ENCODE data around the gene KRTAP10-8. TPM values are rescaled to one million over a fixed set of nuclear protein-coding genes. Genes with fewer than 3 reads are reported as not detected.
"Not testable (repeated sequence)": the region's sequence is repeated elsewhere in the genome, so short reads cannot be mapped to it uniquely, and the experiment has no call there.

KRTAP10-8 gene
- total and polyA plus RNA-seq, 4 donors: not detected

DNA sequence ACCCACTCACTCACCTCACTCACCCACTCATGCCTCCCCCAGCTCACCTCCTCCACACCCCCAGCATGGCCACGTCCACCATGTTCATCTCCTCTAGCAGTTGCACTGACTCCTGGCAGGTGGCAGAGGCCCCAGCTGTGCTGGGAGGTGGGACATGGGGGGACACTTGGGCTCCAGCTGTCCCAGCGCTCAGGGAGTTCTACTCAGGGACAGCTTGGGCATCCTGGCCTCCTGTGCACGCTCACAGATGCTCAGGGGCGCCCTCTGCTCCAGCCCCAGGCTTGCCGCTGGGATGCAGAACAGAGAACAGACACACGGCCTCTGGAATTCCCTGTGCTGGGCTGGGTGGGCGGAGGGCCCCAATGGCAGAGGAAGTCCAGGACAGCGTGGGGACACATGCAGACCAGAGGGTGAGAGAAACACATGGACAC lies 5.2 kb downstream of the KRTAP10-8 start:
- no peaks in the 10 kb centered on the region for H3K4me1 ChIP-seq (ENCODE audit: control insufficient read depth, insufficient read depth, low read length)
- H3K9me3 ChIP-seq (ENCODE audit: control insufficient read depth, insufficient read depth, low read length): no peaks in the 10 kb centered on the region
- no peak overlapping the region for H3K4me3 ChIP-seq (ENCODE audit: low read depth, low read length)
- no peaks in the 10 kb centered on the region for H3K36me3 ChIP-seq (ENCODE audit: control insufficient read depth, insufficient read depth, low read length)
- H3K27ac ChIP-seq (ENCODE audit: low read depth, low read length): no peak overlapping the region
- no peak for DNase-seq (ENCODE audit: low read depth in 4 of 6, low spot score in 6 of 6)
- H3K27me3 ChIP-seq (ENCODE audit: control insufficient read depth, insufficient read depth, low read length): no peaks in the 10 kb centered on the region
- WGBS (ENCODE audit: insufficient coverage): 53% methylated on average over 7 of the region's 8 CpGs

GRCh38 chr21:44618504-44618903 lies 6.6 kb downstream of the KRTAP10-8 start:
- no peak for DNase-seq (ENCODE audit: low read depth in 4 of 6, low spot score in 6 of 6)
- H3K27ac ChIP-seq (ENCODE audit: low read depth, low read length): no peak overlapping the region
- H3K27me3 ChIP-seq (ENCODE audit: control insufficient read depth, insufficient read depth, low read length): no peaks in the 10 kb centered on the region
- no CpG with 5 or more reads among the region's 4 CpGs for WGBS (ENCODE audit: insufficient coverage)
- H3K4me3 ChIP-seq (ENCODE audit: low read depth, low read length): no peak overlapping the region
- no peaks in the 10 kb centered on the region for H3K4me1 ChIP-seq (ENCODE audit: control insufficient read depth, insufficient read depth, low read length)
- peaks cover 4% of the 10 kb centered on the region for H3K9me3 ChIP-seq (ENCODE audit: control insufficient read depth, insufficient read depth, low read length)
- H3K36me3 ChIP-seq (ENCODE audit: control insufficient read depth, insufficient read depth, low read length): no peaks in the 10 kb centered on the region

GRCh38 chr21:44618909-44619308 lies 7.0 kb downstream of the KRTAP10-8 start:
- H3K27me3 ChIP-seq (ENCODE audit: control insufficient read depth, insufficient read depth, low read length): no peaks in the 10 kb centered on the region
- H3K27ac ChIP-seq (ENCODE audit: low read depth, low read length): no peak overlapping the region
- H3K36me3 ChIP-seq (ENCODE audit: control insufficient read depth, insufficient read depth, low read length): no peaks in the 10 kb centered on the region
- DNase-seq (ENCODE audit: low read depth in 4 of 6, low spot score in 6 of 6): no peak
- H3K9me3 ChIP-seq (ENCODE audit: control insufficient read depth, insufficient read depth, low read length): peaks cover 5% of the 10 kb centered on the region
- H3K4me3 ChIP-seq (ENCODE audit: low read depth, low read length): no peak overlapping the region
- H3K4me1 ChIP-seq (ENCODE audit: control insufficient read depth, insufficient read depth, low read length): no peaks in the 10 kb centered on the region
- WGBS (ENCODE audit: insufficient coverage): 86% methylated on average over 1 of the region's 3 CpGs

DNA sequence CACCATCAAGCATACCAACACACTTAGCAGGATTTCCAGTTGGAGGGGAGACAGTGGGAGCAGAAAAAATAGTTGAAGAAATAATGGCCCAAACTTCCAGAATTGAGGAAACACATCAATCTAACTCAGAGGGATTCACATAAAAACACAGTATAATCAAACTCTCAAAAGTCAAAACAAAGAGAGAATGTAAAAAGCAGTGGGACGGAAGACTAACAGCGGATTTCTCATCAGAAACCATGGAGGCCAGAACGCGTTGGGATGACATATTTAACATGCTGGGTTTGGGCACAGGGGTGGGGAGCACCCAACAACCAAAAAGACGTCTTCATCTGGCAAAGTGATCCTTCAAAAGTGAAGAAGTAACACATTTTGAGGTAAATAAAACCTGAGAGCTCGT lies 8.0 kb downstream of the KRTAP10-8 start:
- 82% methylated on average over 5 of the region's 6 CpGs for WGBS (ENCODE audit: insufficient coverage)
- H3K27me3 ChIP-seq (ENCODE audit: control insufficient read depth, insufficient read depth, low read length): no peaks in the 10 kb centered on the region
- no peaks in the 10 kb centered on the region for H3K36me3 ChIP-seq (ENCODE audit: control insufficient read depth, insufficient read depth, low read length)
- no peak for DNase-seq (ENCODE audit: low read depth in 4 of 6, low spot score in 6 of 6)
- peaks cover 5% of the 10 kb centered on the region for H3K9me3 ChIP-seq (ENCODE audit: control insufficient read depth, insufficient read depth, low read length)
- H3K4me3 ChIP-seq (ENCODE audit: low read depth, low read length): no peak overlapping the region
- no peak overlapping the region for H3K27ac ChIP-seq (ENCODE audit: low read depth, low read length)
- H3K4me1 ChIP-seq (ENCODE audit: control insufficient read depth, insufficient read depth, low read length): no peaks in the 10 kb centered on the region

DNA sequence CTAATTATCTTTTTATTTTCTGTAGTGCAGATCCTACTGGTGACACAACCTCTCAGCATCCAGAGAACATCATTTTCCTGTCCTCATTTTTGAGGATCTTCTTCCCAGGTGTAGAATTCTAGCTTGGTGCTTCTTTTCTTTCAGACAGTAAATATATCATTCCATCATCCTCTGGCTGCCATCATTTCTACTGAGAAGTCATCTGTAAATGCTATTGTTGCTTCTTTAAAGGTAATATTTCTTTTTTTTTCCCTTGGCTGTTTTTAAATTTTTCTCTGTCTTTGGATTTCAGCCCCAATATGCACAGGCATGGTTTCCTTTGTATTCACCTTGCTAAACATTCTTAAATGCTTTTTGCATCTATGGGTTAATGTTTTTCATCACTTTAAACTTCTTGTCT lies 11.7 kb downstream of the KRTAP10-8 start:
- DNase-seq (ENCODE audit: low read depth in 4 of 6, low spot score in 6 of 6): no peak
- H3K4me3 ChIP-seq (ENCODE audit: low read depth, low read length): no peak overlapping the region
- peaks cover 3% of the 10 kb centered on the region for H3K4me1 ChIP-seq (ENCODE audit: control insufficient read depth, insufficient read depth, low read length)
- H3K36me3 ChIP-seq (ENCODE audit: control insufficient read depth, insufficient read depth, low read length): no peaks in the 10 kb centered on the region
- H3K9me3 ChIP-seq (ENCODE audit: control insufficient read depth, insufficient read depth, low read length): peaks cover 5% of the 10 kb centered on the region
- H3K27ac ChIP-seq (ENCODE audit: low read depth, low read length): no peak overlapping the region
- H3K27me3 ChIP-seq (ENCODE audit: control insufficient read depth, insufficient read depth, low read length): no peaks in the 10 kb centered on the region

DNA sequence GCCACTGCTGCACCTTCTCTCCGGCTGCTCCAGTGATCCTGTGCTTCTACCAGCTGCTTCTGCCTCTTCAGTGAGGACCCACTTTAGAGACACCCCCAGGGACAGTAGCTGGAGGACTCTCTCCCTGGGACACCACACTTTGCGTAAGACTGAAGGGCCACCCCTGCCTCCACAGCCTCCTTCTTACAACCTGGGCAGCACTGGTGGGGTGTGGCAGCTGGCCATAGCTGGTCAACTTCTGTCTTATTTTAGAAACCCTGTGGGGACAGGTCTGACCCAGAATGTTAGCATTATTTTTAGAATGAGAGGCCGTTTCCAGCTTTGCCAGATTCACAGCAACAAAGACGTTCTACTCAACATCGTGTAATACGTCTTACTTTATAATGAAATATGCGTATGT lies 13.9 kb downstream of the KRTAP10-8 start:
- H3K27ac ChIP-seq (ENCODE audit: low read depth, low read length): no peak overlapping the region
- H3K4me3 ChIP-seq (ENCODE audit: low read depth, low read length): no peak overlapping the region

GRCh38 chr21:44626262-44626661 lies 14.4 kb downstream of the KRTAP10-8 start:
- no peaks in the 10 kb centered on the region for H3K27me3 ChIP-seq (ENCODE audit: control insufficient read depth, insufficient read depth, low read length)
- WGBS (ENCODE audit: insufficient coverage): 78% methylated on average over 10 of the region's 10 CpGs
- no peak for DNase-seq (ENCODE audit: low read depth in 4 of 6, low spot score in 6 of 6)
- peaks cover 3% of the 10 kb centered on the region for H3K4me1 ChIP-seq (ENCODE audit: control insufficient read depth, insufficient read depth, low read length)
- peaks cover 7% of the 10 kb centered on the region for H3K9me3 ChIP-seq (ENCODE audit: control insufficient read depth, insufficient read depth, low read length)
- no peaks in the 10 kb centered on the region for H3K36me3 ChIP-seq (ENCODE audit: control insufficient read depth, insufficient read depth, low read length)
- H3K27ac ChIP-seq (ENCODE audit: low read depth, low read length): no peak overlapping the region
- H3K4me3 ChIP-seq (ENCODE audit: low read depth, low read length): no peak overlapping the region

More for the DNA sequence above, 13.9 kb downstream of the KRTAP10-8 start:
- peaks cover 7% of the 10 kb centered on the region for H3K9me3 ChIP-seq (ENCODE audit: control insufficient read depth, insufficient read depth, low read length)
- H3K4me1 ChIP-seq (ENCODE audit: control insufficient read depth, insufficient read depth, low read length): peaks cover 3% of the 10 kb centered on the region
- DNase-seq (ENCODE audit: low read depth in 4 of 6, low spot score in 6 of 6): no peak
- 92% methylated on average over 2 of the region's 7 CpGs for WGBS (ENCODE audit: insufficient coverage)
- H3K27me3 ChIP-seq (ENCODE audit: control insufficient read depth, insufficient read depth, low read length): no peaks in the 10 kb centered on the region
- H3K36me3 ChIP-seq (ENCODE audit: control insufficient read depth, insufficient read depth, low read length): no peaks in the 10 kb centered on the region

DNA sequence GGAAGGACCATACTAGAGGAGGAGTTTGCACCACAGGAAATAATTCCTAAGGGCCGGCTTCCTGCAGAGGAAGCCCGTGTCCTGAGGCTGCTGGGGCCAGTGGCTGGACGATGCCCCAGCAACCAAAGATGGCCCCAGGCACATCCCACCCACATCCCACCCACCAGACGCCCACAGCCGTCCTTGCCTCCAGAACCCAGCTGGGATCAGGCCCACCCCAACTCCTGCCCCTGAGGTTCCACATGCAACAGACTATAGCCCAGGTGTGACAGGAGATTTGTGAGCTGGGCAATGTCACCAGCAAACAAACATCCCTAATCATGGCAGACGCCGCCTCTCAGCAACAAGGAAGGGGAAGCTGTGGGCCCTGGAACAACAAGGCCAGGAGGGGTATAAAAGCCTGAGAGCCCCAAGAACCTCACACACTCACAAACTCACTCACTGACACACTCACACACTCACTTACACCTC lies 14.8 kb downstream of the KRTAP10-8 start, which contains the start of gene KRTAP10-9:
Gene KRTAP10-9 (plus strand): TSS at position 421 of the 471 bp plus-strand sequence. CDS start 79 bp downstream, outside the sequence.
- no peak within 1 kb of the TSS for H3K27ac ChIP-seq (ENCODE audit: low read depth, low read length)
- H3K9me3 ChIP-seq (ENCODE audit: control insufficient read depth, insufficient read depth, low read length): peaks cover 9% of the 10 kb centered on the region
- WGBS (ENCODE audit: insufficient coverage): 68% methylated on average over 7 of the region's 7 CpGs
- H3K4me3 ChIP-seq (ENCODE audit: low read depth, low read length): no peak within 1 kb of the TSS
- DNase-seq (ENCODE audit: low read depth in 4 of 6, low spot score in 6 of 6): no peak
- peaks cover 3% of the 10 kb centered on the region for H3K4me1 ChIP-seq (ENCODE audit: control insufficient read depth, insufficient read depth, low read length)
- H3K36me3 ChIP-seq (ENCODE audit: control insufficient read depth, insufficient read depth, low read length): no peaks in the 10 kb centered on the region
- H3K27me3 ChIP-seq (ENCODE audit: control insufficient read depth, insufficient read depth, low read length): no peaks in the 10 kb centered on the region

- not testable (repeated sequence) for DNase-seq (ENCODE audit: low read depth in 4 of 6, low spot score in 6 of 6); H3K27ac ChIP-seq (ENCODE audit: low read depth, low read length); H3K4me3 ChIP-seq (ENCODE audit: low read depth, low read length); H3K4me1 ChIP-seq (ENCODE audit: control insufficient read depth, insufficient read depth, low read length); H3K36me3 ChIP-seq (ENCODE audit: control insufficient read depth, insufficient read depth, low read length); H3K27me3 ChIP-seq (ENCODE audit: control insufficient read depth, insufficient read depth, low read length)
- H3K9me3 ChIP-seq (ENCODE audit: control insufficient read depth, insufficient read depth, low read length): peaks cover 12% of the 10 kb centered on the region
- WGBS (ENCODE audit: insufficient coverage): 72% methylated on average over 15 of the region's 20 CpGs
Measured at GRCh38 chr21:44627181-44627822, 15.4 kb downstream of the KRTAP10-8 start.

DNA sequence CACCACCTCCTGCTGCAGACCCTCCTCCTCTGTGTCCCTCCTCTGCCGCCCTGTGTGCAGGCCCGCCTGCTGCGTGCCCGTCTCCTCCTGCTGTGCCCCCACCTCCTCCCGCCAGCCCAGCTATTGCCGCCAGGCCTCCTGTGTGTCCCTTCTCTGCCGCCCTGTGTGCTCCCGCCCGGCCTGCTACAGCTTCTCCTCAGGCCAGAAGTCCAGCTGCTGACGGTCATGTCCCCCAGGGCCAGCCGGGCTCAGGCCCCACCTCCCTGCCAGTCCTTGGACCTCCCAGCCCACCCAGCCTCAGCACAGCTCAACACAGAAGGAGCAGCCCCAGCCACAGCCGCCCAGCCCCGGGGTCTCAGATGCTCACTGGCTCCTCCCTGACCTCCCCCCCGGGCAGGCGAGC lies 16.0 kb downstream of the KRTAP10-8 start:
- H3K27ac ChIP-seq (ENCODE audit: low read depth, low read length): not testable (repeated sequence)

More for the DNA sequence above, 16.0 kb downstream of the KRTAP10-8 start:
- 48% methylated on average over 10 of the region's 15 CpGs for WGBS (ENCODE audit: insufficient coverage)
- not testable (repeated sequence) for H3K4me3 ChIP-seq (ENCODE audit: low read depth, low read length); DNase-seq (ENCODE audit: low read depth in 4 of 6, low spot score in 6 of 6); H3K4me1 ChIP-seq (ENCODE audit: control insufficient read depth, insufficient read depth, low read length); H3K27me3 ChIP-seq (ENCODE audit: control insufficient read depth, insufficient read depth, low read length); H3K36me3 ChIP-seq (ENCODE audit: control insufficient read depth, insufficient read depth, low read length)
- H3K9me3 ChIP-seq (ENCODE audit: control insufficient read depth, insufficient read depth, low read length): peaks cover 12% of the 10 kb centered on the region

Data from spinal cord (tissue), 10 donors.